Spleen (tissue), 11 donors: ENCODE measurements around the gene TPPP. TPM values are rescaled to one million over a fixed set of nuclear protein-coding genes. Genes with fewer than 3 reads are reported as not detected.

Experiments
- DNase-seq: peaks from one replicate; pipeline ENCODE4 v3.0.0-alpha.2; 2020
- H3K27ac ChIP-seq, 8 donors: fragments of 200-600 bp; sonication (generic) in 7 of 8; 1 replicate in 4 of 8; 2 replicates in 4 of 8; pipeline versions ENCODE4 v1.5.0 to v1.8.0; 2016 to 2021; ENCODE audit warnings: inconsistent platforms in 4 of 8, mild to moderate bottlenecking in 4 of 8, moderate library complexity in 1 of 8
- H3K27me3 ChIP-seq, 7 donors: fragments of 200-600 bp; sonication (generic) in 6 of 7; replicated peaks in 1 of 7; 1 replicate in 4 of 7; 2 replicates in 3 of 7; pipeline versions ENCODE4 v1.5.0 to v1.8.0; 2016 to 2021; ENCODE audit warnings: inconsistent platforms in 3 of 7, mild to moderate bottlenecking in 1 of 7
- H3K36me3 ChIP-seq, 6 donors: fragments of 200-600 bp; sonication (generic) in 5 of 6; 1 replicate in 4 of 6; 2 replicates in 2 of 6; pipeline versions ENCODE4 v1.5.0 to v1.8.0; 2016 to 2021; ENCODE audit warnings: inconsistent platforms in 2 of 6
- H3K4me1 ChIP-seq, 6 donors: fragments of 200-600 bp; sonication (generic) in 5 of 6; 1 replicate in 3 of 6; 2 replicates in 3 of 6; pipeline versions ENCODE4 v1.5.0 to v1.8.0; 2016 to 2021; ENCODE audit warnings: inconsistent platforms in 3 of 6
- H3K4me3 ChIP-seq, 8 donors: fragments of 200-600 bp; sonication (generic) in 7 of 8; 1 replicate in 4 of 8; 2 replicates in 4 of 8; pipeline versions ENCODE4 v1.5.0 to v1.8.0; 2016 to 2021; ENCODE audit warnings: inconsistent platforms in 4 of 8, mild to moderate bottlenecking in 4 of 8, moderate library complexity in 2 of 8
- H3K9me3 ChIP-seq, 8 donors: fragments of 200-600 bp; sonication (generic) in 7 of 8; 1 replicate in 4 of 8; 2 replicates in 4 of 8; pipeline versions ENCODE4 v1.5.0 to v1.8.0; 2016 to 2021; ENCODE audit warnings: inconsistent platforms in 4 of 8
- POLR2A ChIP-seq, 3 donors: fragments of 450-650 bp; IDR thresholded peaks; one replicate each; pipeline ENCODE4 v1.5.1; 2017; ENCODE audit warnings: antibody characterized with exemption in 3 of 3, mild to moderate bottlenecking in 1 of 3
- POLR2AphosphoS5 ChIP-seq, 3 donors: sonication (generic); formaldehyde crosslinking; IDR thresholded peaks; one replicate each; pipeline ENCODE4 v1.5.1; 2017; ENCODE audit warnings: antibody characterized with exemption in 3 of 3
- WGBS, 5 donors: extraction: QIAGEN DNeasy Blood & Tissue Kit in 3 of 5; methylation state at CpG; one replicate each; pipeline versions ENCODE4 v1.1.5 to v1.1.7; 2013 to 2018; 5-methylcytosine and 5-hydroxymethylcytosine counted together
- intact Hi-C: fragments of 100-400 bp; cut with DNase I; formaldehyde crosslinking; loops from one replicate; pipeline ENCODE4 v1.15.0; 2023; ENCODE audit warnings: low total_unique reads
- polyA plus RNA-seq, 3 donors: library from polyadenylated mRNA; stranded (reverse); fragments of 200-250 nt; gene quantifications; one replicate each; pipeline ENCODE4 v1.2.1, GENCODE V29; 2013
- total RNA-seq, 7 donors: library from RNA; depleted of rRNA in 3 of 7; stranded (reverse); fragments of >200 nt in 3 of 7; fragmentation: NEBNext Ultra II Directional in 4 of 7; extraction: Animal tissue kit (Norgen Biotek cat#: 25700) in 4 of 7; gene quantifications; one replicate each; pipeline versions ENCODE4 v1.1.0 to v1.2.1, GENCODE V29; 2016 to 2021
- TF ChIP-seq, protein P1 (sequence below), 11 experiments: fragments of 200-600 bp in 7 of 11; fragments of 450-650 bp in 4 of 11; sonication (generic) in 4 of 11; IDR thresholded peaks in 8 of 11; conservative IDR thresholded peaks in 3 of 11; 1 replicate in 7 of 11; 2 replicates in 4 of 11; pipeline versions ENCODE4 v1.4.0 to v1.8.0; 2016 to 2021; ENCODE audit warnings: antibody characterized with exemption in 11 of 11, inconsistent platforms in 4 of 11, mild to moderate bottlenecking in 1 of 11
- donor health status: healthy with polysubstance abuse.
- donor health status: DM: no; HTN: no; CAD: no; lungs with moderate emphysema.
- donor health status: DM: no; HTN: no; CAD: no.
- donor health status: Bipolar disorder and iron deficiency.
- donor health status: healthy.
- donor health status: DM: no; HTN: no; CAD: no.
- donor health status: DM: yes; HTN: yes; CAD: no.

TPPP gene
- total and polyA plus RNA-seq, 10 donors, result 0.30 to 12.2 (median 3.9) TPM

DNA sequence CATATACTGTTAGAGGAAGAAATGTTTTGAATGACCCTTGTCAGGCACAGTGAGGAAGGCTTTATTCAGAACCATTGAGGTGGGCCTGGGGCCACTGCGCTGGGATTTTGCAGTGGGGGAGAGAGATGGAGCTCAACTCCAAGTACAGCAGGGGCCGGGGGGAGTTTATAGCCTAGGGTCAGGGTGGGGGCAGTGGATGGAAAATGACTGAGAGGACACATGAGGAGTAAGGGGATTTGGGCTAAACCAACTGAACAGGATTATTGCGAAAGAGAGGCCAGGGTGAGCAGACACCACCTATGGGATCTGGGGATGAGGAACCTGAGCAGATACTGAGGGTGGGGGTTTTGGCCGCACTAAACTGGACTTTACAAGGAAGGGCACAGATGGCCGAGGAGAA lies 74.7 kb downstream of the TPPP start:
- intact Hi-C loops, result no loop called here
- no peak overlapping the region for H3K27ac ChIP-seq
- peaks cover 0 to 13% (median 5%) of the 10 kb centered on the region in 6 donors for H3K4me1 ChIP-seq
- TF ChIP-seq POLR2AphosphoS5 (IDR thresholded peaks at IDR 0.05) (no peak), POLR2A (IDR thresholded peaks at IDR 0.05) (no peak)
- TF ChIP-seq, protein P1, sequence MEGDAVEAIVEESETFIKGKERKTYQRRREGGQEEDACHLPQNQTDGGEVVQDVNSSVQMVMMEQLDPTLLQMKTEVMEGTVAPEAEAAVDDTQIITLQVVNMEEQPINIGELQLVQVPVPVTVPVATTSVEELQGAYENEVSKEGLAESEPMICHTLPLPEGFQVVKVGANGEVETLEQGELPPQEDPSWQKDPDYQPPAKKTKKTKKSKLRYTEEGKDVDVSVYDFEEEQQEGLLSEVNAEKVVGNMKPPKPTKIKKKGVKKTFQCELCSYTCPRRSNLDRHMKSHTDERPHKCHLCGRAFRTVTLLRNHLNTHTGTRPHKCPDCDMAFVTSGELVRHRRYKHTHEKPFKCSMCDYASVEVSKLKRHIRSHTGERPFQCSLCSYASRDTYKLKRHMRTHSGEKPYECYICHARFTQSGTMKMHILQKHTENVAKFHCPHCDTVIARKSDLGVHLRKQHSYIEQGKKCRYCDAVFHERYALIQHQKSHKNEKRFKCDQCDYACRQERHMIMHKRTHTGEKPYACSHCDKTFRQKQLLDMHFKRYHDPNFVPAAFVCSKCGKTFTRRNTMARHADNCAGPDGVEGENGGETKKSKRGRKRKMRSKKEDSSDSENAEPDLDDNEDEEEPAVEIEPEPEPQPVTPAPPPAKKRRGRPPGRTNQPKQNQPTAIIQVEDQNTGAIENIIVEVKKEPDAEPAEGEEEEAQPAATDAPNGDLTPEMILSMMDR (IDR thresholded peaks at IDR 0.05 in 8 of 11, conservative IDR thresholded peaks at IDR 0.05 in 3 of 11), result no peak
- H3K27me3 ChIP-seq, result no peaks in the 10 kb centered on the region
- H3K9me3 ChIP-seq, result no peaks in the 10 kb centered on the region
- 94 to 99% (median 95%) methylated on average over 5 of the region's 5 CpGs for WGBS, 5 donors
- no peak overlapping the region for H3K4me3 ChIP-seq
- peak; percentile 35 for DNase-seq
- H3K36me3 ChIP-seq, result peaks cover 0 to 59% (median 27%) of the 10 kb centered on the region in 6 donors

GRCh38 chr5:617896-618295 lies 75.3 kb downstream of the TPPP start:
- Histone ChIP-seq H3K27me3 (no peaks in the 10 kb centered on the region), H3K9me3 (no peaks in the 10 kb centered on the region), H3K4me1 (peaks cover 0 to 18% (median 11%) of the 10 kb centered on the region in 6 donors), H3K4me3 (no peak overlapping the region), H3K27ac (no peak overlapping the region), H3K36me3 (peaks cover 0 to 53% (median 27%) of the 10 kb centered on the region in 6 donors)
- TF ChIP-seq, protein P1 (IDR thresholded peaks at IDR 0.05 in 8 of 11, conservative IDR thresholded peaks at IDR 0.05 in 3 of 11), result no peak
- no peak for TF ChIP-seq POLR2A (IDR thresholded peaks at IDR 0.05)
- TF ChIP-seq POLR2AphosphoS5 (IDR thresholded peaks at IDR 0.05), result no peak
- peak; percentile 21 for DNase-seq
- intact Hi-C loops, result no loop called here
- 93 to 97% (median 95%) methylated on average over 12 of the region's 12 CpGs for WGBS, 5 donors

GRCh38 chr5:616484-617039 lies 76.6 kb downstream of the TPPP start:
- WGBS, 5 donors, result 78 to 89% (median 83%) methylated on average over 10 to 13 of the region's 13 CpGs
- no peak for TF ChIP-seq POLR2A (IDR thresholded peaks at IDR 0.05)
- TF ChIP-seq POLR2AphosphoS5 (IDR thresholded peaks at IDR 0.05), result no peak
- TF ChIP-seq, protein P1 (IDR thresholded peaks at IDR 0.05 in 8 of 11, conservative IDR thresholded peaks at IDR 0.05 in 3 of 11), result no peak
- Histone ChIP-seq H3K27me3 (no peaks in the 10 kb centered on the region), H3K27ac (no peak overlapping the region), H3K4me1 (peaks cover 0 to 27% (median 18%) of the 10 kb centered on the region in 6 donors), H3K4me3 (no peak overlapping the region), H3K9me3 (no peaks in the 10 kb centered on the region), H3K36me3 (peaks cover 0 to 40% (median 25%) of the 10 kb centered on the region in 6 donors)
- DNase-seq, result peak; percentile 62
- intact Hi-C loops, result no loop called here

GRCh38 chr5:612498-613424 lies 80.4 kb downstream of the TPPP start:
- no peaks in the 10 kb centered on the region for H3K9me3 ChIP-seq
- H3K4me3 ChIP-seq, result peak overlapping the region; percentile 78 to 100 (median 92)
- 13 to 31% (median 17%) methylated on average over 18 to 49 of the region's 49 CpGs for WGBS, 5 donors
- peaks cover 0 to 38% (median 22%) of the 10 kb centered on the region in 6 donors for H3K4me1 ChIP-seq
- TF ChIP-seq POLR2AphosphoS5 (IDR thresholded peaks at IDR 0.05) (no peak), POLR2A (IDR thresholded peaks at IDR 0.05) (no peak)
- TF ChIP-seq, protein P1 (IDR thresholded peaks at IDR 0.05 in 8 of 11, conservative IDR thresholded peaks at IDR 0.05 in 3 of 11), result no peak
- intact Hi-C loops, result no loop called here
- peak; percentile 49 for DNase-seq
- H3K27me3 ChIP-seq, result peaks cover 0 to 14% (median 0%) of the 10 kb centered on the region in 7 donors
- peaks cover 0 to 11% (median 0%) of the 10 kb centered on the region in 6 donors for H3K36me3 ChIP-seq
- H3K27ac ChIP-seq, result peak overlapping the region in 5 of 8 donors; percentile 59 to 81 (median 79)
